ENCODE measurements around the gene MFSD2B. TPM values are rescaled to one million over a fixed set of nuclear protein-coding genes. Genes with fewer than 3 reads are reported as not detected.
A peak's percentile ranks its signal among the peaks of the same experiment; 100 is the strongest.
"Not testable (repeated sequence)": the region's sequence is repeated elsewhere in the genome, so short reads cannot be mapped to it uniquely, and the experiment has no call there.

The MFSD2B gene
- total RNA-seq, 2 donors from 2014 or later: not detected

- ATAC-seq (no peak), DNase-seq (no peak)
- intact Hi-C loops (cut with DNase I): no loop called here
- no peak overlapping the region for H3K4me3 ChIP-seq
- H3K27ac ChIP-seq: no peak overlapping the region
- no peaks in the 10 kb centered on the region for H3K4me1 ChIP-seq
- no peak for TF ChIP-seq CTCF (IDR thresholded peaks at IDR 0.05)
- TF ChIP-seq POLR2A (IDR thresholded peaks at IDR 0.05): no peak
- no peaks in the 10 kb centered on the region for H3K9me3 ChIP-seq
- WGBS, 2 donors: 90 to 92% methylated on average over 8 to 9 of the region's 9 CpGs
- no peaks in the 10 kb centered on the region for H3K36me3 ChIP-seq (replicated peaks in 1 of 2; ENCODE audit: insufficient read depth in 1 of 2, low read depth in 2 of 2)
- no peaks in the 10 kb centered on the region for H3K27me3 ChIP-seq
These were observed 29.1 kb downstream of the MFSD2B start for GRCh38 chr2:24038786-24039499.

GRCh38 chr2:24040511-24040910 lies 30.6 kb downstream of the MFSD2B start:
- no peaks in the 10 kb centered on the region for H3K9me3 ChIP-seq
- DNase-seq (no peak), ATAC-seq (no peak)
- 95 to 98% methylated on average over 4 of the region's 4 CpGs for WGBS, 2 donors
- no peaks in the 10 kb centered on the region for H3K27me3 ChIP-seq
- intact Hi-C loops (cut with DNase I): no loop called here
- H3K36me3 ChIP-seq (replicated peaks in 1 of 2; ENCODE audit: insufficient read depth in 1 of 2, low read depth in 2 of 2): no peaks in the 10 kb centered on the region
- H3K4me3 ChIP-seq: no peak overlapping the region
- H3K4me1 ChIP-seq: no peaks in the 10 kb centered on the region
- TF ChIP-seq CTCF (IDR thresholded peaks at IDR 0.05) (no peak), POLR2A (IDR thresholded peaks at IDR 0.05) (no peak)
- H3K27ac ChIP-seq: no peak overlapping the region

- H3K36me3 ChIP-seq (replicated peaks in 1 of 2; ENCODE audit: insufficient read depth in 1 of 2, low read depth in 2 of 2); intact Hi-C loops (cut with DNase I); ATAC-seq; H3K27me3 ChIP-seq; DNase-seq; H3K27ac ChIP-seq; H3K4me3 ChIP-seq; H3K9me3 ChIP-seq: not testable (repeated sequence)
- peaks cover 11% of the 10 kb centered on the region for H3K4me1 ChIP-seq
- WGBS, 2 donors: 87 to 94% methylated on average over 6 of the region's 6 CpGs
These were observed 33.2 kb downstream of the MFSD2B start for GRCh38 chr2:24043133-24043532.

DNA sequence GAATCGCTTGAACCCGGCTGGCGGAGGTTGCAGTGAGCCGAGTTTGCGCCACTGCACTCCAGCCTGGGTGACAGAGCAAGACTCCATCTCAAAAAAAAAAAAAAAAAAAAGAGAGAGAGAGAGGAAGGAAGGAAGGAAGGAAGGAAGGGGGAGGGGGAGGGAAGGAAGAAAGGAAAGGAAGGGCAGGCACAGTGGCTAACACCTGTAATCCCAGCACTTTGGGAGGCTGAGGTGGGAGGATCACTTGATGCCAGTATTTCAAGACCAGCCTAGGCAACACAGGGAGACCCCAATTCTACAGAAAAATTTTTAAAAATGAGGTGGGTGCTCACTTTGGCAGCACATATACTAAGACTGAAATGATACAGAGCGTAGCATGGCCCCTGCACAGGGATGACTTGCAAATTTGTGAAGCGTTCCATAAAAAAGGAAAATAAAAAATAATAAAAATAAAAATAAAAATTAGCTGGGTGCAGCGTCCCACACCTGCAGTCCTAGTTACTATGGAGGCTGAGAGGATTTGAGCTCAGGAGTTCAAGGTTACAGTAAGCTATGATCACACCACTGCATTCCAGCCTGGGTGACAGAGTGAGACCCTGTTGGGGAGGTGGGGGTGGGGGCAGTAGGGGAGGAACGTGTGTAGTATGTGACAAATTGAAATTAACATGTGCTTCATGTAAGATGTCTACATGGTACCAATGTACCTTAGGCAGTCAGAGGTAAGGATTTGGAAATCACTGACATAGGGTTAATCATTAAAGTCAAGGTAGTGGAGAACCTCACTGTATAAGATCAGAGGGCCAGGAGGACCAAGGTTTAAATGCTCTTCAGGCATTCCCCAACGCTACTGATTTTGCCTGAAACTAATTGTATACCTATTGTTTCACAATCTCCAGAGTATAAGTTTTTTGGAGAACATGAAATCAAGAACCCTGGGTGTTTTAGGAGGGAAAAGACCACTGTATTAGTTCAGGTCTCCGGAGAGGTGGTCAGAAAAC lies 35.9 kb downstream of the MFSD2B start:
- intact Hi-C loops (cut with DNase I): no loop called here
- TF ChIP-seq POLR2A (IDR thresholded peaks at IDR 0.05): no peak
- no peak for TF ChIP-seq CTCF (IDR thresholded peaks at IDR 0.05)
- H3K9me3 ChIP-seq: no peaks in the 10 kb centered on the region
- H3K36me3 ChIP-seq (replicated peaks in 1 of 2; ENCODE audit: insufficient read depth in 1 of 2, low read depth in 2 of 2): no peaks in the 10 kb centered on the region
- DNase-seq (no peak), ATAC-seq (no peak)
- H3K4me1 ChIP-seq: peaks cover 27% of the 10 kb centered on the region
- H3K27ac ChIP-seq: no peak overlapping the region
- no peaks in the 10 kb centered on the region for H3K27me3 ChIP-seq
- 62 to 71% methylated on average over 8 to 11 of the region's 11 CpGs for WGBS, 2 donors
- no peak overlapping the region for H3K4me3 ChIP-seq

DNA sequence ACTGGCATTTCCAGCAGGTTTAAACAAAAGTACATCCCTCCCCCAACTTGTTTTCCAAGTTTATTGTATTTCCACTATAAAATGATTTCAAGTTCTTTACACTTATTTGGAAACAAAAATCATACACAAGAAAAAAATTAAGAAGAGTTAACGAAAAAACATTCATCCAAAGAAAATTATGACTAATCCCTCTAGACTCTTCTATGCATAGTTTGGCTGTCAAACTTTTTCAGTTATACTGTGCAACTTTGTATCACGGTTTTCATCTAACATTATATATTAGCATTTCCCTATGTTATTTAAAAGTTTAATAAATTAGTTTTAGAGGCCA lies 36.7 kb downstream of the MFSD2B start:
- H3K27ac ChIP-seq: no peak overlapping the region
- no peaks in the 10 kb centered on the region for H3K27me3 ChIP-seq
- WGBS, 2 donors: 3 to 4% methylated on average over 2 of the region's 2 CpGs
- peaks cover 33% of the 10 kb centered on the region for H3K4me1 ChIP-seq
- no peaks in the 10 kb centered on the region for H3K9me3 ChIP-seq
- DNase-seq: no peak
- TF ChIP-seq POLR2A (IDR thresholded peaks at IDR 0.05): no peak
- TF ChIP-seq CTCF (IDR thresholded peaks at IDR 0.05): no peak
- intact Hi-C loops (cut with DNase I): no loop called here
- H3K36me3 ChIP-seq (replicated peaks in 1 of 2; ENCODE audit: insufficient read depth in 1 of 2, low read depth in 2 of 2): no peaks in the 10 kb centered on the region
- peak overlapping the region; percentile 33 to 57 for H3K4me3 ChIP-seq
- ATAC-seq: no peak
